Ectodermal cell (in vitro differentiated cells): Measurements from ENCODE around the gene ZNF827.

Experiments
- H3K27ac ChIP-seq: 2 replicates; pipeline ENCODE4 v1.7.0; 2013; ENCODE audit warnings: mild to moderate bottlenecking, low read depth, low read length; ENCODE audit not compliant: insufficient read depth, poor library complexity, severe bottlenecking
- H3K27me3 ChIP-seq: 2 replicates; pipeline ENCODE4 v1.7.0; 2013; ENCODE audit warnings: mild to moderate bottlenecking, low read length; ENCODE audit not compliant: insufficient read depth, control insufficient read depth, poor library complexity, severe bottlenecking
- H3K36me3 ChIP-seq: one replicate; pipeline ENCODE4 v1.7.0; 2013; ENCODE audit warnings: low read length; ENCODE audit not compliant: control insufficient read depth, insufficient read depth
- H3K4me1 ChIP-seq: one replicate; pipeline ENCODE4 v1.7.0; 2013; ENCODE audit warnings: low read length; ENCODE audit not compliant: control insufficient read depth, insufficient read depth
- H3K4me3 ChIP-seq: 2 replicates; pipeline ENCODE4 v1.7.0; 2013; ENCODE audit warnings: low read depth, low read length, control low read depth; ENCODE audit not compliant: insufficient read depth
- H3K9me3 ChIP-seq: 2 replicates; pipeline ENCODE4 v1.7.0; 2013; ENCODE audit warnings: mild to moderate bottlenecking, low read length, moderate library complexity; ENCODE audit not compliant: control insufficient read depth
- WGBS, 2 experiments: methylation state at CpG; one replicate each; pipeline ENCODE4 v1.1.7; 2013; ENCODE audit warnings: missing lambda C conversion rate in 2 of 2; 5-methylcytosine and 5-hydroxymethylcytosine counted together

ZNF827 gene

DNA sequence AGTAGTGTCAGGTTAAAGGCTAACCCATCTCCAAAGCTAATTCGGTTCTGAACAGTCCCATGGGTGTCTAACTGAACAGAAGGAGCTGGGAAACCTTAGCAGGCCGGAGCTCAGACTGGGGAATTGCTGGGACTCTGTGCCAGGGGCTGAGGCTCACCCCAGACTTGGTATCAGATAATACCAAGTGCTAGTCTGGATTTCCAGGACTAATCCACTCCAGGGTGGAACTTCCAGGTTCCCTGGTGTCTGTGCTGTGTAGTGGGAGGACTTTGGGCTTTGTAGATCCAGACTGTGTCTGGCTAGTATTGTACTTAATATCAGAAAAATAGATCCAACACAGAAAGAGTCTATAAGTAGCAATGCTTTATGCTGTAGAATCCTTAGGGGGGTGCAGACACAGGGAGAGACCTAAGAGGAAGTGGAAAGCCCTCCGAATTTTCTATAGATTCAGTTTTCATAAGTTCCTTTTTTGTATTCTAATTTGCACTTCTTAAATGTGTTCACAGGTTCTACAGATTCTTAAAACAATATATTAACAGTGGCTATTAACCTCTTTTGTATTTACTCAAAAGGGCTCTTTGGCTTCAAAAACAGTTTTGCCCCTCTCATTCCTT lies 4.1 kb downstream of the ZNF827 start:
- Histone ChIP-seq H3K9me3 (no peaks in the 10 kb centered on the region), H3K27me3 (peaks cover 17% of the 10 kb centered on the region), H3K36me3 (no peaks in the 10 kb centered on the region), H3K27ac (no peak overlapping the region), H3K4me3 (no peak overlapping the region), H3K4me1 (peaks cover 5% of the 10 kb centered on the region)
- WGBS, 2 experiments: 77 to 88% methylated on average over 2 to 3 of the region's 3 CpGs

GRCh38 chr4:145933134-145933533 lies 5.5 kb downstream of the ZNF827 start:
- WGBS, 2 experiments: 79 to 100% methylated on average over 1 of the region's 2 CpGs
- no peaks in the 10 kb centered on the region for H3K9me3 ChIP-seq
- H3K4me1 ChIP-seq: no peaks in the 10 kb centered on the region
- H3K27me3 ChIP-seq: peaks cover 17% of the 10 kb centered on the region
- no peak overlapping the region for H3K4me3 ChIP-seq
- no peak overlapping the region for H3K27ac ChIP-seq
- H3K36me3 ChIP-seq: no peaks in the 10 kb centered on the region

DNA sequence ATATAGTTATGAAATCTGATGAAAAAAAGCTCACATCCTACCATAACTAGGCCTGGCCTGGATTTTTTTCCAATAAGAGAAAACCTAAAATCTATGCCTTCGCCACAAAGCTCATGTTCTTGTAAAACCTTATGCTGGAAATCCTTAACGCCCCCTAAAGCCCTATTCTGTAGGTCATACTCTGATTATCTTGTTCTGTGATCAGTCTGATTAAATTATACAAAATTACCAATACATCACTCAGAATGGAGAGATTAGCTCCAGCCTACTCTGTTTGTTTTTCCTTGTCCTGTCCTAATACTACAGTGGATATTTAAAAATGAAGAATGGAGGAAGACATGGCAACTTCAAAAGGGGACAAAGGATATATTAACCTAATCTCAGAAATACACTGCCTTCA lies 7.2 kb downstream of the ZNF827 start:
- WGBS, 2 experiments: 97 to 100% methylated on average over 1 to 2 of the region's 2 CpGs

GRCh38 chr4:145930592-145930991 lies 8.0 kb downstream of the ZNF827 start:
- no peaks in the 10 kb centered on the region for H3K36me3 ChIP-seq
- WGBS, 2 experiments: 93 to 99% methylated on average over 4 to 8 of the region's 8 CpGs
- no peaks in the 10 kb centered on the region for H3K4me1 ChIP-seq
- no peak overlapping the region for H3K4me3 ChIP-seq
- H3K27me3 ChIP-seq: peaks cover 8% of the 10 kb centered on the region
- H3K9me3 ChIP-seq: no peaks in the 10 kb centered on the region
- H3K27ac ChIP-seq: no peak overlapping the region

More for the DNA sequence above, 7.2 kb downstream of the ZNF827 start:
- Histone ChIP-seq H3K27ac (no peak overlapping the region), H3K4me3 (no peak overlapping the region), H3K36me3 (no peaks in the 10 kb centered on the region), H3K9me3 (no peaks in the 10 kb centered on the region), H3K4me1 (no peaks in the 10 kb centered on the region), H3K27me3 (peaks cover 17% of the 10 kb centered on the region)

GRCh38 chr4:145929415-145930178 lies 9.0 kb downstream of the ZNF827 start:
- H3K4me1 ChIP-seq: no peaks in the 10 kb centered on the region
- H3K27ac ChIP-seq: no peak overlapping the region
- no peak overlapping the region for H3K4me3 ChIP-seq
- no peaks in the 10 kb centered on the region for H3K36me3 ChIP-seq
- no peaks in the 10 kb centered on the region for H3K9me3 ChIP-seq
- no peaks in the 10 kb centered on the region for H3K27me3 ChIP-seq
- WGBS, 2 experiments: 82 to 85% methylated on average over 2 of the region's 2 CpGs

GRCh38 chr4:145928748-145929147 lies 9.9 kb downstream of the ZNF827 start:
- no peaks in the 10 kb centered on the region for H3K4me1 ChIP-seq
- H3K9me3 ChIP-seq: no peaks in the 10 kb centered on the region
- WGBS, 2 experiments: 92 to 93% methylated on average over 8 of the region's 8 CpGs
- H3K27ac ChIP-seq: no peak overlapping the region
- H3K27me3 ChIP-seq: no peaks in the 10 kb centered on the region
- H3K4me3 ChIP-seq: no peak overlapping the region
- H3K36me3 ChIP-seq: no peaks in the 10 kb centered on the region

DNA sequence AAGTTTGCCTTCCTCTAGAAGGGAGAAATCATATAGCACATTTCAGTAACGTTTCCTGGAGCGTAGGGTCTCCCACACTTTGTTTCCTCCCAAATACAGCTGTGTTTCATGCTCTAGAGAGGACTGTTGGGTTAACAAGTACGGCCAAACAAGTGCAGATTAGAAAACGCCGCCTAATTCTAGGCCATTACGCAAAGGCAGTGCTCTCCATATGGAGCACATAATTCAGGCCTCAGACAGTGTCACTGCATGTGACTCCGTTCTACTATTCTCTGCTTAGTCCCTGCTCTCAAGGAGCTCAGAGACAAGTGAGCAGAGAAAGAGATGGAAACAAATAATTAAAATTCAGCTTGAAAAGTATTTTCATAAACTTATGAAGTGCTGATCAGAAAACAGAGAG lies 11.6 kb downstream of the ZNF827 start:
- no peak overlapping the region for H3K4me3 ChIP-seq
- H3K27me3 ChIP-seq: no peaks in the 10 kb centered on the region
- H3K9me3 ChIP-seq: no peaks in the 10 kb centered on the region
- H3K27ac ChIP-seq: no peak overlapping the region
- no peaks in the 10 kb centered on the region for H3K36me3 ChIP-seq
- 88 to 91% methylated on average over 7 of the region's 7 CpGs for WGBS, 2 experiments
- no peaks in the 10 kb centered on the region for H3K4me1 ChIP-seq

- Histone ChIP-seq H3K9me3 (no peaks in the 10 kb centered on the region), H3K4me3 (no peak overlapping the region), H3K36me3 (no peaks in the 10 kb centered on the region), H3K27ac (no peak overlapping the region), H3K27me3 (no peaks in the 10 kb centered on the region), H3K4me1 (no peaks in the 10 kb centered on the region)
- WGBS, 2 experiments: 85 to 95% methylated on average over 1 of the region's 1 CpG
Observed at GRCh38 chr4:145921231-145921630, 17.4 kb downstream of the ZNF827 start.

DNA sequence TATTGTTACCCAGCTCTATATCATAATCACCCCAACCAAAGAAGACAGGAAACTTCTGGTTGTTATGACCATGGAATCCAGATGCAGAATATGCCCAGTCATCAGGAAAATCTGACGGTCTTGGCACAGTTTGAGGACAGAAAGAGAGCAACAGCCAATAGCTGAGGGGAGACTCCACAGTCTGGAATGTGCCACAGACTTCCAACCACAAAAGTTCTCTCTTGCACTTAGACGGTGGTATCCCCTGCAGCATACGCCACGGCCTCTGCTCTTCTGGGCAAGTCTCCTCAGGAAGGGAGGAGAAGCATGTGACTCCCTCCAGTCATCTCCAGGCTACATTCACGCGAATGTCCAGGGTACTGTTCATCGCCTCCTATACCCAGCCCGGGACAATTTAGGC lies 18.4 kb downstream of the ZNF827 start:
- no peaks in the 10 kb centered on the region for H3K9me3 ChIP-seq
- no peaks in the 10 kb centered on the region for H3K36me3 ChIP-seq
- no peaks in the 10 kb centered on the region for H3K4me1 ChIP-seq
- no peaks in the 10 kb centered on the region for H3K27me3 ChIP-seq
- no peak overlapping the region for H3K27ac ChIP-seq
- WGBS, 2 experiments: 92 to 93% methylated on average over 8 of the region's 8 CpGs
- no peak overlapping the region for H3K4me3 ChIP-seq

GRCh38 chr4:145912376-145912775 lies 26.2 kb downstream of the ZNF827 start:
- Histone ChIP-seq H3K27ac (no peak overlapping the region), H3K27me3 (no peaks in the 10 kb centered on the region), H3K36me3 (no peaks in the 10 kb centered on the region), H3K4me3 (no peak overlapping the region), H3K9me3 (no peaks in the 10 kb centered on the region), H3K4me1 (peaks cover 4% of the 10 kb centered on the region)
- 93 to 94% methylated on average over 2 of the region's 2 CpGs for WGBS, 2 experiments
